Activated CD4-positive, alpha-beta T cell treated with anti-CD3 and anti-CD28 coated beads for 24 hours (primary cell): ENCODE data around the gene CEMIP.
"Not testable (repeated sequence)": the region's sequence is repeated elsewhere in the genome, so short reads cannot be mapped to it uniquely, and the experiment has no call there.

ENCODE experiments used
- DNase-seq, 2 donors: peaks; one replicate each; pipeline ENCODE4 v3.0.0-alpha.2; 2020; ENCODE audit warnings: low read depth in 2 of 2

CEMIP gene

GRCh38 chr15:80761754-80762153, 17.4 kb upstream of the CEMIP start:
- no peak for DNase-seq

- not testable (repeated sequence) for DNase-seq
Observed at GRCh38 chr15:80763235-80763634, 15.9 kb upstream of the CEMIP start.

DNA sequence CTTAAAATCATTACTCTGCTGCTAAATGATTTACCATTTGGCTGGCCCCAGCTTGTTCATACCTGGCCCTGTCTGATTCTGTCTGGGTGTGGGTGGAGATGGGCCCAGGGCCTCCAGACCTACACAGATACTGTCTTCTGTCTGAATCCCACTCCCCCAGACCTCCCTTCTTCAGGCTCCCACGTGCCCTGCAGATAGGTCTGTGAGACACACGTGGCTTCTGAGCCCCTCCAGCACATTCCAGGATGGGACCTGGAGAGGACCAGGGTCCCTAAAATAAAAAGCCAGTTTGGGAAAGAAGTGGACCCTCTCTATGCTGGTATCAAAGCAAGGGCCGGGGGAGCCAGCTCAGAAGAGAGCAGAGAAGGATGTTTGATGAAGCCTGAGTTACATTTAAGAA, 14.6 kb upstream of the CEMIP start:
- DNase-seq: no peak

DNA sequence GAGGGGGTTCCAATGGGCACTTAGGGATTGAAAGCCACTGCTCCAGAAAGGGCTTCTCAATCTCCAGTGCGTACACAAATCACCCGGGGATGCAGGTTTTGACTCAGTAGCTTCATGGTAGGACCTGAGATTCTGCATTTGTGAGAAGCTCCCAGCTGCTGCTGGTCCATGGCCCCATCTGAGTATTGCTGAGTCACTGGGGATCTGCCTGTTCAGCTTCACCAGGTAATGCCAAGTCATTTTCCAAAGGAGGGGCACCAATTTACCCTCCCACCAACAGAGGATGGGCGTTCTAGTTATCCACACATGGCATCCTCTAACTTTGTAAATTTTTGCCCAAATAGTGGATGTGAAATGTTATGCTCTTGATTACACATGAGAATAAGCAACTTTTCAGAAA, 12.9 kb upstream of the CEMIP start:
- no peak for DNase-seq

- no peak for DNase-seq
Observed at GRCh38 chr15:80768158-80768557, 11.0 kb upstream of the CEMIP start.

GRCh38 chr15:80769153-80769828, 9.9 kb upstream of the CEMIP start:
- DNase-seq: no peak

GRCh38 chr15:80769829-80770705, 9.1 kb upstream of the CEMIP start:
- DNase-seq: no peak

GRCh38 chr15:80773122-80773551, 6.0 kb upstream of the CEMIP start:
- DNase-seq: no peak

DNA sequence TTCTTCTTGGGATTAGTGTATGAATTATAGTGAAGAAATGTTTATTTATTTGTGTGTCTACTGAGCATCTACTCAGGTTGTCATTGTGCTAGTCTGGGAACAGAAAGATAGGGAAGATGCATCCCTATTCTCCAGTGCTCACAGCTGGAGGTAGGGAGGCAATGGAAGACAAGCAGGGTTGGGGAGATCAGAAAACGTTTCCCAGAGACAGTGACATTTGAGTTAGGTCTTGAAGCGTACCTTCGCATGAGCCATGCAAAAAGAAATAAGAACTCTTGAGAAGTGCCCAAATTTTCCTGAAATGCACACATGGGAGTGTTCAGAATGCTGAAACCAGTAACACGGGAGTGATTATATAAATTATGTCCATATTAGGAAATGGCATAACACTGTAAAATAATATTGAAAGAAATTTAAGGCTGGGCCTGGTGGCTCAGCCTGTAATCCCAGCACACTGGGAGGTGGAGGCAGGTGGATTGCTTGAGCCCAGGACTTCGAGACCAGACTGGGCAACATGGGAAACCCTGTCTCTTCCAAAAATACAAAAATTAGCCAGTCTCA, 5.3 kb upstream of the CEMIP start:
- no peak for DNase-seq

DNA sequence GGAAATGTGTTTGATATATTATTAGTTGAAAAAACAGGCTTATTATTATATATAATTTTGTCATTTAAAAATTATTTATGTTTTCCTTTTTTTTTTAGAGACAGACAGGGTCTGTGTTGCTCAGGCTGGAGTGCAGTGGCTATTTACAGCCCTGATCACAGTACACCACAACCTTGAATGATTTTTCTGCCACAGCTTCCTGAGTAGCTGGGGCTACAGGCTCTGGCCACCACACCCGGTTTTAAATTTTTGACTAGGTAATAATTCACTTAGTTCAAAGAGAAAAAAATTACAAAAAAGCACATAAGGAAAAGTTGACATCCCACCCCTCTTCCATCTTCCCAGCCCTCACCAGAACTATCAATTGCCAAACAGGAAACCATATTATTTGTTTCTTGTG, 4.7 kb upstream of the CEMIP start:
- DNase-seq: no peak

GRCh38 chr15:80775338-80775737, 3.8 kb upstream of the CEMIP start:
- no peak for DNase-seq

GRCh38 chr15:80776420-80777045, 2.6 kb upstream of the CEMIP start:
- DNase-seq: peak; percentile 50 to 54

DNA sequence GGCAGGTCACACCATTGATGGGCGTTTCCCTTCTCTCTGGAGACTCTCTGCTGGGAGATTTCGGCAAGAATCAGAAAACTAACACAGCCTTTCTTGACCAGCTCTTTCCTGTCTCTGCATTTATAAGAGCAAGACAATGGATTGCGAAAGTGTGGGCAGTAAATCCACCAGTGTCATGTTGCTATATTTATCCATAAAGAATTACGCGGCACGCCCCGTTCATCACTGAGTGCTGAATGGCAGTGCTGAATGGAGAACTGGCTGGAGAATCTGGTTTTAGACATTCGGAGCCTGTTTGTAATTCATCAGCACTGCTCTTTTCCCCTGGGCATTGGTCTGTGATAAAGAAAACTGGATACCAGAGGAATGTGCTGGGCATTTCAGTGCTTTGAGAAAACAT, 2.0 kb upstream of the CEMIP start:
- no peak for DNase-seq

DNA sequence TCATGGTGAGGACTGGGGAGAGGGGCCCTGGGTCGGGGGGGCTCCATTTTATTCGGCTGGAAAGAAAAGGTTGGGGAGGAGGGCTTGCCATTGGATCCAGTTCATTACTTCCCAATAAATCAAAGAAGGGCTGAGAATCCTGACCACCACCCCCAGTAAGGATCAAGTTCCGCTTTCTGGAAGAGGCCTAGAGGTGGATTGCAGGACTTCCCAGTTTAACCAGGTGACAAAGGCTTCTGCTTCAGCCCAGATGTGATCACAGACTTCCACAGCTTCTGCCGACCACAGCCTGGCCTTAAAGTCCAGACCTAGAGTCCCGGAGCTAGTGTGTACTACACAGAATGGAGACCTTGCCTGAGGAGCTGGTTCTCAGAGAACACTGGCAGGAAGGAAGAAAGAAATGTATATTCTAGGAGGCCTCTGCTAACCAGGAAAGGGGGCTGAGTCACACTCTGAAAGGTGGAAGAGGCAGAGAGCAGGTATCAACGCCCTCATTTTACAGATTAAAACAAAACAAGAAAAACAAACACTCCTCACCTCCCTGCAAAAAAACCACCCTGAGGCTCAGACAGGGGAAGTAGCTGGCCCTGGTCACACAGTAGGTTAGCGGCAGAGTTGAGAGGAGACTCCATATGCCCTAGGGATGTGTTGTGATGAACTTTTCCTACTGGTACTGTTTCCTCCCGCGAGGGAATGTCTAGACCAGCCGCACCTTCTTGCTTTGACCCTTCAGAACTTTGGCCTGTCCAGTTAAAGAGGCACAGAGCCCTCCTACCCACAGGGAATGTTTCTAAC, 1.1 kb upstream of the CEMIP start:
- DNase-seq: no peak

DNA sequence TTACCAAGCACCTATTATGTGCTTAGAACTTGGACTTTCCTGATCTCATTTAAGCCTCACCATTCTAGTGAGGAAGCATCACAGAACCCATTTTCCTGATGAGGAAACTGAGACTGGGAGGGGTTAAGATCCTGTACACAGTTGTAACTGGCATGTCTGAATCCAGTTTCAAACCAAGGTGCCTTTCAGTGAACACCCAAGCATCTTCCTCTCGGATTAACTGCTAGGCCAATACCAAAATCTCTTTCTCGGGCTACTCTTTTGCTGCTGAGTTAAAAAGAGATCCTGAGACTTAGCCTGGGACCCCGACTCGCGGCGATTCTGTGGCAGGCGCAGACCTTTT, 578 bp upstream of the CEMIP start:
- DNase-seq: no peak

DNA sequence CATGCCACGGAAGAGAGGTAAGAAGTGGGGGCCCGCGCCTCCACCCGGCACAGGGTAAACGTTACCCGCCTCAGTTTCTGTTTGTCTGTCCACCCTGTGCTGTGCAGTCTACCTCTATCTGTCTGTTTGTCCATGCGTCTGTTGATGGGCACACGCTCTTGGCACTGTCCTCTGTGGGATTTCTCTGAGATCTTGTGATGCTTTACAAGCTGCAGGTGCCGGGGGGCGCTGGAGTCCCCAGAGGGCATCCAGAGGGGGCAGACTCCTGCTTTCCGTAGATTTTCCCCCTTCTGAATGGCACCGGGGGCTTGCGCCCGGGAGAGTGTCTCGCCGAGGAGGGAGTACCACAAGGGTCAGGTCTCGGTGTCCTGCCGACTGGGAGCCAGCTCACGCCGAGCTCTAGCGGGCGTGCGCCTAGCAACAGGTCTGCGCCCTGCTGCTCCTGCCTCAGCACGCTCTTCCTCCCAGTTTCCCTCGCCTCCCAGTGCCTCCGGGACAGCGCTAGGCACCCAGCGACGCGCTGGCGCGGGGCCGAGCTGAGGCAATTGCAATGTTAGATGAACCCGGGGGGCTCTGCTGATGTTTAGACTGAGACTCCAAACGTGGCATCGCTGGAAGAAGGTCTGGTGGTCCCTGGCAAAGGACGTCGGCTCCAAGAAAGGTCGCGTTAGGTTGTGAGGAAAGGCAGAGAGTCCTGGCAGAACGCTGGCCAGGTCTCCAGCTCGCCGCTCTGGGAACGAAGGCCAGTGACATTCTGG, 667 bp downstream of the CEMIP start:
- no peak for DNase-seq

DNA sequence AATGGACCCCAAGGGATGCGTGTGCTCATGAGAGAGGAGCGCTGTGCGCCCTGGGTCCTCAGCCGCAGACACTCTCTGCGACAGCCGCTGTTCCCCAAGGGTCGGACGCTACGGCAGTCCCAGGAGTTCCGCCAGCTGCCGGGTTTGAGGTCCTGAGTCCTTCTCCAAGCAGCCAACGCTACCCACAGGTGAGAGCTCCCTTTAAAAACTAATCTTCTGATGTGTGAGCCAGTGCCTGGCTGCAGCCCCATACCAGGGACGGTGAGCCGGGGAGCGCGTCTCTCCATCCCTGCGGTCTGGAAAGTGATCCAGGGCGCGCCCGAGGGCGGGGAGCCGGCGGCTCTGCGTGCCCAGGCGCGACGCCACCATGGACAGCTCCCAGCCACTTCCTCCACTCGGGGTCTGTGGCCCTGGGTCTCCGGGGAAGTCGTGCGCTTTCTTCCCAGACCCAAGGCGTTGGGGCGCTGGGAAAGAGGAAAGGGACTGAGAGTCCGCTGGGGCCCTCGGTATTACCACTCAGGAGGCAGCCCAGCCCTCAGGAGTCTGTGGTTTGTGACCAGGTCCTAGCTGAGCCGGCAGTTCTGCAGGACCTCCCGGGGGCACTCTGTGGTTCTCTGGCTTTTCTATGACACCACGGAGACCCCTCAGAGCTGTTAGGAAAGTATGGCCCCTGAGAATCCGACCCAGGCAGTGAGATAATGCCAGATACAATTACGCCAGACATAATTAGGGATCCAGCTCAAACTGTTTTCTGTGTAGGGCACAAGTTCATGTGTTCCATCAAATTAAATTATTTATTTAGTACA, 1.4 kb downstream of the CEMIP start:
- DNase-seq: no peak

DNA sequence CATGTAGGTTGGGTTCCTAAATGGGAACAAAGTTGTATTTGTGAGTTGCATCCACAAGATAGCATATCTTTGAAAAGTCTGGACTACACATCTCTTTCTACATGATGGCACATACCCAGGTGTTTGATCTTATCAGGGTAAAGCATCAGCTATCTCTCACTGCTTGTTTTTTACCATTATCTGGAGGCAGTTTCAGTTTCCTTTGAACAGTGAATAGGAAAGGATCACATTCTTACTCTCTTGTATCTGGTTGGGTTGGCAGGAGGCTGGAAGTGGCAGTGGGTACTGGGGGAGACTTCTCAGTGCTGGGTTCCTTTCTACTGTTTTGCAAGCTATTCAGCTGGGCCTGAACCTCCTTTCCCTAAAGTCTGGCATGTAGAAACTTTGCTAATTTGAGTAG, 4.1 kb downstream of the CEMIP start:
- no peak for DNase-seq

DNA sequence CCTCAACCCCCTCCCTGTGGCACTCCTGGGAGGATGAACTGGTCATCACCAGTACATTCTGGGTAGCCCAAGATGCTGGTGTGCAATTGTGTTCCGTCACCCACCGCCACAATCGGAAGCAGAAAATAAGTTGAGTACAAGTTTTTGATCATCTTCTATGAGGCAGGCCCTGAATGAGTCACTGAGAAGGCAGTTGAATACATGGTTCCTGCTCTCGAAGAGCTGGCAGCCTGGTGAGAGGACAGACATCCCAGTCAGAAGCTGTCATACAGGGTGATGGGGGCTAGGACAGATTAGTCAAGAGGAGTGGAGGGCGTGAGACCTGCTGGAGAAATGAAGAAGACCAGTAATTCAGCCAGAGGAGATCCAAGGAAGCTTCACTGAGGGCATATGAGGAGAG, 6.2 kb downstream of the CEMIP start:
- no peak for DNase-seq

DNA sequence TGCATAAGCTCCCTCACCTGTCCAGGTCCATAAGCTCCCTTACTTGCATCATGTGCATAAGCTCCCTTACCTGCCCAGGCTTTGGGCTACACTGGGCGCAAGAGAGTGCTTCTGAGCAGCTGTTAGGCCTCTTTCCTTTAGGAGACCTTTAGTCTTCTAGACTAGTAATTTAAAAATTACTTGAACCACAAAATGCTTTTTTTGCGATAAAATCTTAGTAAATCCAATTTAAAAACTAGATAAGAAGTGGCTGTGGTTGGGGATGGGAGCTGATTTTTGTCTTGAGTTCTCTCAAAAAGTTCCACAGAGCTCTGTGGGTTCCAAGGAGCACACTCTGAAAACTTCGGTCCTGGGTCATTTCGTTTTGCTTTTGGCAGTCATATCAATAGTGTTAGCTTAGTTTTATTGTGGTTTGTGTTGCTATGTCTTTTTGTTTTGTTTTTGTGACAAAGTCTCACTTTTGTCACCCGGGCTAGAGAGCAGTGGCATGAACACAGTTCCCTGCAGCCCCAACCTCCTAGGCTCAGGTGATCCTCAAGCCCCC, 6.7 kb downstream of the CEMIP start:
- no peak for DNase-seq
